ENCODE measurements around the gene SSC5D.

DNA sequence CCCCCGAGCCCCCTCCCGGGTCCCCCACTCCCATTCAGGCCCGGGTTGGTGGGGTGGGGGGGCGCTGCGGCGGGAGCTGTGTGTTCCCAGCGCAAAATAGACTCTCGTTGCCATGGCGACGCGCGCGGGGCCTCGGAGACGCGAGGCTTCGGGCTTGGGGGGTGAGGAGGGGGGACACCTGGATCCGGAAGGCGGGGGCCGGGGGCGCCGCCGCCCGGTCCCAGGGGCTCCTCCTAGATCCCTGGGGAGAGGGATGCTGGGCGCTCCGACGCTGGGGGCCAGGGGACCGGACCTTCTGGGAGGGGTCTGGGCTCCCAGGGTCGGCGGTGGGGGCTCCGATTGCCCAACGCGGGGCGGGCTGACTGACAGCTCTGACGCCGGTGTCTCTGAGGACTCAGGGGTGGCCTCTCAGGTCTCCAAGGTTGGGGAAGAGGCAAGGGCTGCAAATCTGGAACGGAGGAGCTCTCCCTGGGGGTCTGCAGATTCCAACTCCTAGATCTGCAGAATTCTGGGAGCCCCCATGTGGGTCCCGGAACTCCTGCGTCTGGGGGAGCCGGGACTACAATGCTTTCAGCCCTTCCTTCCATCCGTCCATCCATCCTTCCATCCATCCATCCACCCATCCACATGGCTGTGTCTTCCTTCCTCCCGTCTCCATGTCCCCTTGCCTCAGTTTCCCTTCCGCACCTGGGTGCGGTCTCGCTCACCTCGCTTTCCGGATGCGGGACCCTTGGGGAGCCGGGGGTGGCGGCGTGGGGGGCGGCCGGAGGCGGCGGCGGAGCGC, 36.1 kb upstream of the SSC5D start:
- TF ChIP-seq, protein P1, sequence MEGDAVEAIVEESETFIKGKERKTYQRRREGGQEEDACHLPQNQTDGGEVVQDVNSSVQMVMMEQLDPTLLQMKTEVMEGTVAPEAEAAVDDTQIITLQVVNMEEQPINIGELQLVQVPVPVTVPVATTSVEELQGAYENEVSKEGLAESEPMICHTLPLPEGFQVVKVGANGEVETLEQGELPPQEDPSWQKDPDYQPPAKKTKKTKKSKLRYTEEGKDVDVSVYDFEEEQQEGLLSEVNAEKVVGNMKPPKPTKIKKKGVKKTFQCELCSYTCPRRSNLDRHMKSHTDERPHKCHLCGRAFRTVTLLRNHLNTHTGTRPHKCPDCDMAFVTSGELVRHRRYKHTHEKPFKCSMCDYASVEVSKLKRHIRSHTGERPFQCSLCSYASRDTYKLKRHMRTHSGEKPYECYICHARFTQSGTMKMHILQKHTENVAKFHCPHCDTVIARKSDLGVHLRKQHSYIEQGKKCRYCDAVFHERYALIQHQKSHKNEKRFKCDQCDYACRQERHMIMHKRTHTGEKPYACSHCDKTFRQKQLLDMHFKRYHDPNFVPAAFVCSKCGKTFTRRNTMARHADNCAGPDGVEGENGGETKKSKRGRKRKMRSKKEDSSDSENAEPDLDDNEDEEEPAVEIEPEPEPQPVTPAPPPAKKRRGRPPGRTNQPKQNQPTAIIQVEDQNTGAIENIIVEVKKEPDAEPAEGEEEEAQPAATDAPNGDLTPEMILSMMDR (conservative IDR thresholded peaks at IDR 0.05; ENCODE audit: low read length): no peak
- no peak for TF ChIP-seq EZH2phosphoT487 (IDR thresholded peaks at IDR 0.05; ENCODE audit: borderline replicate concordance)

Measured in Loucy (cell line).